GM04504 (cell line): ENCODE measurements around the gene TXNDC17.
"Not testable (repeated sequence)": the region's sequence is repeated elsewhere in the genome, so short reads cannot be mapped to it uniquely, and the experiment has no call there.

Source experiments
- DNase-seq: peaks from one replicate; pipeline ENCODE4 v3.0.0-alpha.2; 2012; ENCODE audit warnings: low read depth

Gene TXNDC17

DNA sequence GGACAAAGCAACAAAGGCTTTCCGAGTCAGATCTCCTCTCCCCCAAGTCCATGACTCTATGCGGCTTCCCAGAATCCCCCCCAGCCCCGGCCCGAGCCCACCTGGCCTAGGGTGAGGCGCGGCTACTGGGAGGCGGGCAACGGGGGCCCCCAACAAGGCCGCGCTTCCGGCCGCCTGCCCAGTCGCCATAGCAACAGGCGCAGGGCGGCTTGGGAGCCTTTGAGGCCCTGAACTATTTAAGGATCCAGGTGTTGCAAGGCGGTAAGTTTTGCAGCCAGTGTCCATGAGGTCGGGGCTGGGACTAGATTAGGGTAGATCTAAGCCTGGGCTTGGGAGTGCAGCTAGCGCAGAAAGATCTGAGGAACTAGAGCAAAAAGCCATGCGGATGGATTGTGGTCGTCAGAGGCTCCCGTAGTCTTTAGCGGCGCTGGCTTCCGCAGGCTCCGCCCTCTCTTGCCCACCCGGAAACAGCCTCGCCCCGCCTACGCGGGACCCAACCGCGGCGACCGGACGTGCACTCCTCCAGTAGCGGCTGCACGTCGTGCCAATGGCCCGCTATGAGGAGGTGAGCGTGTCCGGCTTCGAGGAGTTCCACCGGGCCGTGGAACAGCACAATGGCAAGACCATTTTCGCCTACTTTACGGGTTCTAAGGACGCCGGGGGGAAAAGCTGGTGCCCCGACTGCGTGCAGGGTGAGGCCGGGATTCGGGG is at the start of gene TXNDC17, which contains the start of gene KIAA0753:
Gene TXNDC17 (plus strand): TSS at position 525 of the 711 bp plus-strand sequence. CDS start 23 bp downstream, at position 548.
Gene KIAA0753 (minus strand): TSS at position 176 of the 711 bp plus-strand sequence. CDS start 5,608 bp downstream, outside the sequence.
- DNase-seq, result peak; percentile 78

DNA sequence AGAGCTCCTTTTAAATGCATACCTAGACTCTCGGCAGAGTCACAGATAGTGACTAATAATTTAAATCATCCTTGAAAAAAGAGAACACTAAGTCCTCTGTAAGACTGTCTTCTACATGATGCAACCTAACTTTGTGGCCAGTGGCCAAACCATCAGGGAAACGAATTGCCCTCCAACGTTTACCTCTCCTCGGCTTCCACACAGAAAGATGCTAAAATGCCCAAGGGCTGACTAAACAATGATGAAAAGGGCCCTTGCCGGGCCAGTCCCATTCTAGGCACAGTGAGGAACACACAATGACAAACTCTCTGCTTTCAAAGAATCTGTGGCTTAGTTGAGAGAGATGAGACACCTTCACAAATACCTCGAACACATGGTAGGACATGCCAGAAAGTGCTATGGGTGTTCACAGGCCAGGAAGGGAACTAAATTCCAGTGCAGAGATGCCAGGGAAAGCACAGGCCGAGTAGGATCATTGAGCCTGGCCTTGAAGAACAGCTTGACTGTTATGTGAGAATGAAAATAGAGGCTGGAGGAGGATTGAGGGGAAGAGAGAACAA is 49.2 kb upstream of the TXNDC17 start:
- peak; percentile 58 for DNase-seq

DNA sequence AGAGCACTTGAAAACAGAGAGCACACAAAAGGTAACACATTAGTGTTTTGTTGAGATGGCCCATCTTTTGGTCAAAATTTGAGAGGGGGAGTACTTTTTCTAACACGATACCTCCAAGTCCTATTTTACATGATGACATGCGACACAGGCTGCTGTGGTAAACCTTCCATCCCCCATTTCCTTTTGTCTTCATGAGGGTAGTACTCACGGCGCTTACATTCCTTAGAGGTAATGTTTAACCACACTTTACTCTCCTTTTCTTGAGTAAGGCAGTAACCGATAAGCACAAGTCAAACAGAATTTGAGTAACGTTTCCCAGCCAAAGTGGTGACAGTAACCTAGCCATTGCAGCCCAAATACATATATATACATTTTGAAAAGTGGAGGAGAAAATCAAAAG is 48.7 kb upstream of the TXNDC17 start:
- DNase-seq, result no peak

DNA sequence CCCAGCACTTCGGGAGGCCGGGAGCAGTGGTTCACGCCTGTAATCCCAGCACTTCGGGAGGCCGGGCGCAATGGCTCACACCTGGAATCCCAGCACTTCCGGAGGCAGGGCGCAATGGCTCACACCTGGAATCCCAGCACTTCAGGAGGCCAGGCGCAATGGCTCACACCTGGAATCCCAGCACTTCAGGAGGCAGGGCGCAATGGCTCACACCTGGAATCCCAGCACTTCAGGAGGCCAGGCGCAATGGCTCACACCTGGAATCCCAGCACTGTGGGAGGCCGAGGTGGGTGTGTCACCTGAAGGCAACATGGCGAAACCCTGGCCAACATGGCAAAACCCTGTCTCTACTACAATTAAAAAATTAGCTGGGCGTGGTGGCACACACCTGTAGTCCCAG is 47.5 kb upstream of the TXNDC17 start:
- not testable (repeated sequence) for DNase-seq

DNA sequence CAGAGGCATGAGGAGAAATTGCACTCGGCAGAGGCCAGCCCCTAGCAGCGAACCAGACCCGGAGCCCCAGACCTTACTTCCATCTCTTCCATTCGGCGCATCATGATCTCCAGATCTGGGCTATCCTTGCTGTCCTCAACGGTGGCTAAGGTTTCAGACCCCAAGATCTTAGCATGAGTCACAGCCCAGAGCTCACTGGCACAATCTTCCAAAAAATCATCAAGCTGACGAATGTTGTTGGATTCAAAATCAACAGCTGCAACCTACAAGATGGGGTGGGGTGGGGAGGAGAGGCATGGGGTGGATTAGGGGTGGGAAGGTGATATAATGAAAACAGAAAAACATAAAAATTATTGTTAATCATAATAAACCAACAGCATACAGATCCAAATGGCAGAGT is 44.8 kb upstream of the TXNDC17 start:
- DNase-seq, result no peak

DNA sequence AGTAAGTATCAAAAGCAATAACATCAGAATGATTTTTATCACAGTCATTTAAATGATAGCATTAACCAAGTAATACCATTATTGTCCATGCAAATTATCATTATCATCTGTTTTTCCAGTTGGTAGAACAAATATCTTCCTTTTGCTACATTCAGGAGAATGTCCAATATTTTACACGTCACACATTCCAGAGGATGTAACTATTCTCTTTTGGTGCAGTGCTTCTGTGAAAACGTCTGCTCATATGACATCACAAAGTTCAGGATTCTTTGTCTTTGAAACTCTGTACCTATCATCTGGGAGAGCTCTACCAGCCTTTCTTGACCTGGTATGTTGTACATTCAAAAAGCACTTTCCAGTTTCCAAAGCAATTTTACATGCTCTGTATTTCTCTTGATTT is 44.3 kb upstream of the TXNDC17 start:
- no peak for DNase-seq

DNA sequence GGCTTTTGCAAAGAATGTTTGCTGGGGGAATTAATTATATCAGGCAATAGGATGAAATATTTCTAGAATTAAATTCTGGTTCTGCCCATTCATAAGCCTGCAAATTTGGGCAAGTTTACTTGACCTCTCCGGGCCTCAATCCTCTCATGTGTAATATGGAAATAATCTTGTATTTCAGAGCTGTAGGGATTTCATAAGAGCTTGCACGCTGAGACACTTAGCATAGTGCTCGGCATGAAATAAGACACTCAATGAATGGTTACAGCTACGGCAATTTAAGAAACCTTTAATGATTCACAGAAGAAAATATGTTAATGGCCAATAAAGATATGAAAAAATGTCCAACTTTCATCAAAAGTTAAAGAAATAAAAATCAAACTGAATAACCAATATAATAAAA is 43.9 kb upstream of the TXNDC17 start:
- DNase-seq, result no peak

DNA sequence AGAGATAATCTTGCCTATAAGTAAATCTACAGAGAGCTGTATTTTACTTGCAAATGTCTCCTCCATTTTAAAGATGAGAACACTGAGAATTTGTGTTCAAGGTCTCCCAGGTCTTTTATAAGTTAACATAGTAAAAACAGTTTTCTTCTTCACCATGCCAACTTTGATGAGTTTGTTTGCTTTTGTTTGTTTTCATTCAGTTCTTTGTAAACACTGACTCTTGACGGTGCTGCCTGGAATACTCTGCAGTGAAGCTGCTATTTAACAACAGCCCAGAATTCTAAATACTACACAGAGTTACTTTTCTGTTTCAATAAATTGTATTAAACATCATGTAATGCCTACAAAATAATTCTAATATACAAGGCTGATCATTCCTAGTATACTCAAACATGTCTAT is 43.1 kb upstream of the TXNDC17 start:
- DNase-seq, result no peak

DNA sequence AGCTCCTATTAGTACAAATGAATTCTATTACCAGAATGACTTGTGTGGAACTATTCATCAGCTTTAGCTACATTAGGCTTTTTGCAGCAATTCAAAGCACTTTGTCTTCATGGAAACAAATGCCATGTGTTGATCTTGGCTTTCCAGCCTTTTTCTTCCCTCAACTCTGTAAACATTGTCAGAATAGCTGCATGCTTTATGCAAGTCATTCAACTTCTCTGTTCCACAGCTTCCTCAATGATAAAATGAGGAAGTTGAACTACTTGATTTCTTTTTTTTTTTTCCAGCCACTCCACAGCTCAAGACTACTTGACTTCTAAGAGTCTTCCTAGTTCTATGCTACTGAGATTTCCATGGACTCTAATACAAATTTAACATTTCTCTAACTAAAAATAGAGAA is 41.5 kb upstream of the TXNDC17 start:
- DNase-seq, result no peak

DNA sequence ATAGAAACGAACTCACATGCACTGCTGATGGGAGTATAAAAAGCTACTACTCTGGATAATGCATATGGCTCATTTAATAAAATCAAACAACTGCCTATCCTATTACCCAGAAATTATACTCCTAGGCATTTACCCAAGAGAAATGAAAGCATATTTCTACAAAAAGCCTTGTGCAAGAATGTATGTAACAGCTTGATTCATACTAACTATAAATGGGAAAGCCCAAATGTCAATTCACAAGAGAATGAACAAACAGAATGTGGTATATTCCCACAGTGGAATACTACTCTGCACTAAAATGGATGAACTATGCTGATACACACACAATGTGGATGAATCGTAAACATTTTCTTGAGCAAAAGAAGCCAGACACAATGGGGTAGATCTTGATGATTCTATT is 38.7 kb upstream of the TXNDC17 start:
- DNase-seq, result no peak

DNA sequence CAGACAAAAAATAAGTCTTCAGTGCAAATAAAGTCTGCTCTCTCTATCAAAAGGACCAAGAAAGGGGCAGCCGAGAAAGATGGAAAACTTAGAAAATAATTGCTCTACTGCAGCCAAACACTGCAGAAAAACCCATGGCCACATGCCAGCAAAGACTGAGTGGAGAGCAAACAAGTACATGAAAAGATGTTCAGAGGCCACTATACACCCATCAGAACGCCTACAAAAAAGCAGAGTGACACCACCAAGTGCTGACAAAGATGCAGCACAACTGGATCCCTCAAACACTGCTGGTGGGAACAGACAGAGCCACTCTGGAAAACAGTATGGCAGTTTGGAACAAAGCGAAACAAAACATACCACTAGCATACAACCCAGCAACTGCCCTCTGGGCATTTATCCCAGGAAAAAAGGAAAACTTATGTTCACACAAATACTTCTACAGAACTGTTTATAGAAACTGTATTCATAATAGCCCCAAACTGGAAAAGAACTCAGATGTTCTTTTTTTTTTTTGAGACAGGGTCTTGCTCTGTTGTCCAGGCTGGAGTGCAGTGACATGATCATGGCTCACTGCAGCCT is 37.0 kb upstream of the TXNDC17 start:
- no peak for DNase-seq

DNA sequence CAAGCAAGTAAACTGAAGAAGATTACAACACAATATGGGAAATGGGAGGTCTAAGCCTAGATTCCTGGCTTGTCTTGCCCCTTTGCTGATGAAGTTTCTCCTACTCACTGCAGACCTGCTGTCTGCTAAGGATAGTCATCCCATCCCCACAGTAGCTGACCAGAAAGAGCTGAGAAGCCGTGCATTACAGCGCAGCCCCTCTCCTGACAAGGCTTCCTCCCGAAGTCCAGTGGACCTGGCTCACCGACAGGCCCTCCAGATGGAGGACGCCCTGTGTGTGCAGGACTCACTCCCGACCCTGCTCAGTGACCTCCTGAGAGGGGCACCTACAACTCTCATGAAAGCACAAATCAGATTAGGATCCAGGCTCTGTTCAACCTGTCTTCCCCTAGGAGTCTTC is 35.7 kb upstream of the TXNDC17 start:
- no peak for DNase-seq

DNA sequence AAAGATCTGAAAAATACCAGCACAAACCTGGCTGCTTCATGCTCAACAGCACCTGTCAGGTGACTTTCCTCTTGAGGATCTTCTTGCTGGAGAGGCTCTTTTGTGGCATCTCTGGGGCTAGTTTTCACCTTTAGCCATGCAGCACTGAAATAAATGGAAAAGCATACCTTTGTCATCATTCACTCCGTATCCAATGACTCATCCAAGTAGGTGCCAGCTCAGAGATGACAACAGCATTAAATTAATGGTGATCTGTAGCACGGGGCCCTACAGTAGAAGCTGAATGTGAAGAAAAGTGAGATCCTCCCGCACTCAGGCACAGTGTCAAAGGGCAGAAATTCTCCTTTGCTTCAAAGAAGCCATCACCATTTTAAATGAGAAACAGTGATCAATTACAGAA is 32.5 kb upstream of the TXNDC17 start:
- no peak for DNase-seq

DNA sequence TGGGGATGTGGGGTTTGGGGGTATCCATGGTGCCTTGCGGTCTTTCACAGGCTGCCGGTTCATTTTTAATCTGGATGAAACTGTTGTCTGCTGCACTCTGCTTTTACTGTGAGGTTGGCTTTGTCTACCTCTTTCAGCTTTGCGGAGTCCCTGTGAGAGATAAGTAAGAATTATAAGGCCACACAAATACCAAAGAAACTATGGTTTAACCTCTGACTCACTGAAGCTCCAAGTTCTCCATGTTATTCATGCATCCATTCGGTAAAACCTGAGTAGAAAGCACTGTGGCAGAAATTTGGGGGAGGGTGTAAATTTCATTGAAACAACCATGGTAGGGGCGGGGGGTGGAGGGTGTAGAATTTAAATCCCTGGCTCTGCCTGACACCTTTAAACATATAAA is 30.8 kb upstream of the TXNDC17 start:
- DNase-seq, result no peak

DNA sequence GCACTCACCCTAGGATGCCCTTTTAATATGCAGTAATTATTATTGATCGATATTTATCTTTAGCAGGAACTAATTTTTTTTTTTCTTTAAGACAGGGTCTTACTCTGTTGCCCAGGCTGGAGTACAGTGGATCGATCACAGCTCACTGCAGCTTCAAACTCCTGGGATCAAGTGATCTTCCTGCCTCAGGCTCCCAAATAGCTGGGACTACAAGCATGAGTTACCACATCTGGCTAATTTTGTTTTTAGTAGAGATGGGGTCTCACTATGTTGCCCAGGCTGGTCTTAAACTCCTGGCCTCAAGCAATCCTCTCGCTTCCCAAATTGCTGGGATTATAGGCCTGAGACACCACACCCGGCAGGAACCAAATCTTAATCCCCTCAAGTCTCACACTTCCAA is 29.6 kb upstream of the TXNDC17 start:
- DNase-seq, result no peak

DNA sequence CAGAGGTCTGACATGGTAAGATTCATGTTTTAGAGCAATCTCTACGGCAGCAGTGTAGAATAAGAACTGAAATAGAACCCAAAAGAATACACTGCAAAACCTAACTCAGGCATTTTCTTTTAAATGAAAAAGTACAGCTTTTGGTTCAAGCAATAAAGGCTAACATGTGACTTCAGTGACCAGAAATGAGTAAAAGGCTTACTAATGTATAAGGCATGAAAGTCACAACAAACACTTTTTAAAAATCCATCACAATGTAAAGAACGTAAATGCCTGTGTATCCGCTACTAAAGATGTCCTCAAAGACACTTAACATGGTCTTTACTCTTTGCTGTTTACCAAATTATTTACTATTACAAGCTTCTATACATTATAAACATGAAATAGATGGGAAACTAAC is 16.9 kb upstream of the TXNDC17 start:
- DNase-seq, result no peak

DNA sequence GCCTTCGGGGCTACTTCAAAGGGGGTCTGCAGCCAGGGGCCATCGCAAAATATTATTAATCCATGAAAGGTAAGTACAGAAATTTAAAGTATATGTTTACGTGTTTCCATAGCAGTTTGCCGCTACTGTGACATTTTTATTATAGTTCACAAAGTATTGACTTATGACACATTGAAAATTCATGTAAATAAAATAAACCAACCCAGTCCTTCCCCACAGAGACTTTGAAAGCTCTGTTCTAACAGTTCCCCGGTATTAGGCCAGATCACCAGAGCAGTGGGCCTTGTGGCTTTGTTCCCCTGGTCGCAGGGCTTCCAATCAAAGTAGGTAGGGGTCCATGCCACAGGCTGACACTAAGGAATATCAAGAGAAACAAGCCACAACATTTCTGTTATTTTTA is 14.2 kb upstream of the TXNDC17 start:
- DNase-seq, result no peak

DNA sequence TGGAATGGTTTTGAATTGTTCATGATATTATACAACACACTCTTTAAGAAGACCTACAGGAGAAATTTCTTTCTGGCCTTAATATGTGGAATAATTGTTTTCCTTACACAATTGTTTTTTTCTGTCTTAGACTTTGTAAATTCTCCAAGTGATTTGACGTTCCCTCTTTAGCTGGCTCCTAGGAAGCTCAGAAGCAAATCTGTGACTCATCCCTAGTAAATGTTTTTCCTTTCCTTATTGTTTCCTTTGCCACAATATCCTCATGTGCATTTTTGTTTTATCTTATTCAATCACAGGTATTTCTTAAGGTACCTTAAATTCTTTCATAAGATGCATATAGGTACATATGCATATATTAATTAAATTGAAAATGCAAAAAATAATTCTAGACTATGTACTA is 13.8 kb upstream of the TXNDC17 start:
- DNase-seq, result no peak

DNA sequence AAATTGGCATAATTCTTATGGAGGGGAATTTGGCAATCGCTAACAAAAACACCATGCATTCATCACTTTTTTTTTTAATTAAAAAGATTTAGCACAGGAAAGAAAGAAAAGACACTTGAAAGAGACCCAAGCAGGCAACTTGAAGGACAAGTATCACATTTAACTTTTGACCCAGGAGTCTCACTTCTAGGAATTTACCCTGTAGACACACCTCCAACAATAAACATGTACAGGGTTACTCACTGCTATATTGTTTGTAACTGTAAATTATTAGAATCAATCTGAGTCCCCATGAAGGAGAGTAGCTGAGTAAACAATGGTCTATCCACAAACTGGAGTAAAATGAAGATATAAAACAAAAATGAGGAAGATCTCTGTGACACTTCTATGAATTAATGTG is 10.5 kb upstream of the TXNDC17 start:
- DNase-seq, result no peak

DNA sequence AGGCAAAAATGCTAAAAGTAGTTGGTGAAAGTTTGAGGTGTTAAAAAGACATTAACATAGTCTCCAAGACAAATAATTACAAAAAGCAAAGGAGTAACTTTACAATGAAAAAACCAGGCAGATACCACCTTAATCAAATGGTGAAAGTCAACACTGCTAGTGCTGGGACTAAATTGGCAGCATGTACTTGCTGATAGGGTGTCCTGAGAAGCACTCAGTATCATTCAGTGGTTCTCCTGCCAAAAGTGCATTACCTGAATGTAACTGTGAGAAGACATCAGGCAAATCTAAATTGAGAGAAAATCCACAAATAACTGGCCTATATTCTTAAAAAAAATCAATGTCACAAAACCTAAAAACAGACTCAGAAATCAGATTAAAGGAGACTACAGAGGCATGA is 8.3 kb upstream of the TXNDC17 start:
- no peak for DNase-seq

DNA sequence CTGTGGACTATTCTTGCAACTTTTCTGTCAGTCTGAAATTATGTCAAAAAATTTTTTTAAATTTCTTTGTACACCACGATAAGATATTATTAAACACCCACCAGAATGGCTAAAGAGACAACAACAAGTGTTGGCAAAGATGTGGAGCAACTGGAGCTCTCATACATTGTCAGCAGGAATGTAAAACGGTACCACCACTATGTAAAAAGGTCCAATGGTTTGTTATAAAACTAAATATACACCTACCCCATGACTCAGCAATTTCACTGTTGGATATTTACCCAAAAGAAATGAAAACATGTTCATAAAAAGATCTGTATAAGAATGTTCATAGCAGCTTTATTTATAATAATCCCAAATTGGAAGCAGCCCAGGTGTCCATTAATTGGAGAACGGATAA is 7.6 kb upstream of the TXNDC17 start:
- no peak for DNase-seq

DNA sequence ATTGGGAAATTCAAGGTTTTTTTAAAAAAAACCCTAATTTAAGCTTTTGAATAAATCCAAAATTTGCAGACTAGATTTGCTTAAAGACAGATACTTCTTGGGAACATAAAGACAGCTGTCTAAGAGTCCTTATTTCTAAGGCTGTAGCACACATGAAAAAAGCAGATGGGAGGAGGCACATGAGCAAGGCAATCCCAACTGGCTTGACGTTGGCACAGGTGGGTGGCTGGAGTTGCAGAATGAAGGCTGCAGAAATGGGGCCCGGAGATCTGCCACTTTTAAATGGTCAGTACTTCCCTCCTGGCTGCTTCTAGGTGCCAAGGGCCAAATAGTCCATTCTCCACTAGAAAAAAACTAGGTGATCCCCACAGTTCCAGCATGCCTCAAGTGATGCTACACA is 4.8 kb upstream of the TXNDC17 start:
- no peak for DNase-seq

DNA sequence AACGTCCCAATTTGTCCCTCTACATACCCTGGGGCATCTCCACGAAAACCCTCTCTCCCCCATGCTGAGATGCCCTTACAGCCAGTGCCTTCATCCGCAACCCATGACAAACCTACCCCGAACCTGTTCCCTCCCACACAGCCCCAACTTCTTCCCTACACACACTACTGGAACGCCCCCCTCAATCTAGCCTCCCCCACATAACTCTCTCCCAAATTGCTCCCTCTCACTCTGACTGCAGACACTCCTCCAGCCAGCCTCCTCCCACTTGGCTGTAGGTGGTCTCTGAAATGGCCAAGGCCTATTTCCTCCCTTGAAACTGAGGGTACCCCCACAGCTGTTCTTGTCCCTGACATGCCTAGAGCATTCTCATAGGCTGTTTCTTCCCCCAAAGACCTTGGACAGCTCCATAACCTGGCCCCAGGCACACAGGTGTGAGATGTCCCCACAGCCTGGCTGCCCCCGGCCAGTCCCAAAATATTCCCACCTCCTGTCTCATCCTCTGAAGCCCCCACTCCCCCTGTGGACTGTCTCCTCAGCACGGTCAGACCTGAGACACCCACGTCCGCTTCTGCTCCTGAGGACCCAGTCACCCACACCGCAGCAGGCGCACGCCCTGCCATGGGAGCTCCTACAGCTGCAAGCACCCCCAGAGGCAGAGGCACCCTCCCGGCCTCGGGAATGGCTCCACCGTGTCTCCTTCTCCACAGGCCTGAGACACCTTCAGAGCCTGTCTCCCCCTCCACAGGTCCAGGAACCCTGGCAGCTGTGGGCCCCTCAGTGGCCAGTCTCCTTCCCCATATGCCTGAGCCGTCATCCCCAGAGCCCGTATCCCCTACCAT is 4.0 kb upstream of the TXNDC17 start:
- no peak for DNase-seq
